Measurements from ENCODE around the gene SLC6A13.
"Not testable (repeated sequence)": the region's sequence is repeated elsewhere in the genome, so short reads cannot be mapped to it uniquely, and the experiment has no call there.

Gene SLC6A13

GRCh38 chr12:197911-198695 lies 64.5 kb downstream of the SLC6A13 start:
- DNase-seq (ENCODE audit: low spot score): no peak

GRCh38 chr12:197347-197746 lies 65.3 kb downstream of the SLC6A13 start:
- no peak for DNase-seq (ENCODE audit: low spot score)

DNA sequence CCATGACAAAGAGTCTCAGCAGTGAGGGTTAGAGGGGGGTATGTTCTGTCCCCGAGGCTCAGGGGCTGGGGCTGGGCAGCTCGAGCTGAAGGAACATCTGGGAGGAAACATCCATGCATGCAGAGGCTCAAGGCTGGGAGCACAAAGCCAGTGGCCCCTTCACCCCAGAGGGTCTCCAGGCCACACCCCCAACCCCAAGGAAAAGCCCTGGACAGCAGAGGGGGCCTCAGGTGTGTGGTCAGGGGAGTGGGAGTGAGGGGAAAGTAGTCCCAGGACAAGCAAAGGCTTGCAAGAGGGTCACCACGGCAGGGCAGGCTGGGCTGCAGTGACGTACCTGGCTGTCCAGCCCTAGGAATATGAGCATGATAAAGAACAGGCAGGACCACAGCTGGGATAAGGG lies 66.2 kb downstream of the SLC6A13 start:
- DNase-seq (ENCODE audit: low spot score): no peak

DNA sequence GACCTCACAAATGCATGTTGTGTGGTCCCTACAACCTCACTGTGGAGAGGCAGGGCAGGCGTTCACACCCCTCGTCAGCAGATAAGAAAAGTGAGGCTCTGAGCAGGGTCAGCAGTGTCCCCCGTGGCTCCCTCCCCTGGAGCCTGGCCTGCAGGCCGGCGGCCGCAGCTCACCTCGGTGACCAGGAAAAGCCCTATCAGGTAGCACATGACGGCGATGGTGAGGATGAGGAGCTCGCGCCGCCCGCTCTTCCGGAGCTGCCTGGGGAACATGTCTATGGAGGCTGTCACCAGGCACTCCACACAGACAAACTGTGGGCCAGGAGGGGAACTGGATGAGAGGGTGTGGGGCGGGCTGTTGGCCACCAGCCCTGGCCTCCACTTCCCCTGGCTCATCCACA lies 66.7 kb downstream of the SLC6A13 start:
- DNase-seq (ENCODE audit: low spot score): no peak

DNA sequence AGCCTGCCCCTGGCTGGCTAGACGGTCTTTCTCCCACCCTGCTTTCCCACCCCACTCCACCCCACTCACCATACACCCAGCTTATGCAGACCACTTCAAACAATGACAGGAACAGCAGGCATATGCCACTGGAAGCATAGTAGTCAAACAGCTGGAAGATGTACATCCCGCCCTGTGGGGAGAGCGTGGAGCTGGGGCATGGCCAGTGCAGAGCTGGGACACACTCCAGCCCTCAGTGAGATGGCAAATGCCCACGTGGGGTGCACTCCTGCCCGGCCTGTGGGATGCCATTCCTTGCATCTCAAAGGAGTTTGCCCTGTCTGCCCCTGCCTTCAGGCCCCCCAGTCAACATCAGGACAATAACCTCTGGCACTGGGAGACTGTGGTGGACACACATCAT lies 67.5 kb downstream of the SLC6A13 start:
- no peak for DNase-seq (ENCODE audit: low spot score)

GRCh38 chr12:194276-194675 lies 68.4 kb downstream of the SLC6A13 start:
- DNase-seq (ENCODE audit: low spot score): no peak

DNA sequence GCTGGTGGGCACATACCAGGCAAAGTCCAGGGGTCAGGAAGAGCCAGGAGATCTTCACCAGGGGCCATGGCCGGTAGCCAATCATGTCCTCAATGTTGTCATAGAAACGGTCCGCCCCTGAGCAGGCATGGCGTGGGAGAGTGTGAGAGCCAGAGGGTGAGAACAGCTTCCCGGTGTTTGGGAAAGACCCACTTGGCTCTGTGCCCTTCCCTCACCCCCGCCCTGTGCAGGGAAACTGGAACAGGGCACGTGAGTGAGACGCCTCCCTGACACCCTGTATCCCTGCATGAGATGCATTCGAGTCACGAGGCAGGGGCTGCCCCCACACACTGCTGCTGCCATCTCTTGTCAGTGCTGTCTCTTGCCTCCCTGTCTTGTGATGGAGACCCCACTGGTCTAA lies 69.4 kb downstream of the SLC6A13 start:
- no peak for DNase-seq (ENCODE audit: low spot score)

GRCh38 chr12:191541-191940 lies 71.1 kb downstream of the SLC6A13 start:
- no peak for DNase-seq (ENCODE audit: low spot score)

GRCh38 chr12:190881-191280 lies 71.8 kb downstream of the SLC6A13 start:
- DNase-seq (ENCODE audit: low spot score): no peak

DNA sequence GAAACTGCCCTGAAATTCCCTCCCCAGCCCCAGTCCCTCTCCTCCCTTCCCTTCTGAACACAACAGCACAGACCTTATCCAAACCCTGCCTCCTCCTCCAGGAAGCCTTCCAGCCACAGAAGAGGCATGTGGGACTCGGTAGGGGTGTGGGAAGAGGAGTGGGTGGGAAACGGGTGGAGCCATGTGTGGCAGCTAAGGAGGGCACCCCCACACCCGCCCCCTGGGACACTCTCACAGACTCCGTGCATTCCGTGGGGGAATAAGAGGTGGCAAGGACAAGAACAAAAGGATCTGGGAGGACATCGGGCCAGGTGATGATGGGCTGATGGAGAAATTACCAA lies 73.0 kb downstream of the SLC6A13 start:
- no peak for DNase-seq (ENCODE audit: low spot score)

- peak; percentile 21 for DNase-seq (ENCODE audit: low spot score)
These were observed 73.6 kb downstream of the SLC6A13 start for GRCh38 chr12:188910-189621.

GRCh38 chr12:187986-188909 lies 74.4 kb downstream of the SLC6A13 start:
- DNase-seq (ENCODE audit: low spot score): not testable (repeated sequence)

- no peak for DNase-seq (ENCODE audit: low spot score)
These were observed 76.5 kb downstream of the SLC6A13 start for GRCh38 chr12:186006-186625.

- no peak for DNase-seq (ENCODE audit: low spot score)
These were observed 77.1 kb downstream of the SLC6A13 start for GRCh38 chr12:185576-185955.

DNA sequence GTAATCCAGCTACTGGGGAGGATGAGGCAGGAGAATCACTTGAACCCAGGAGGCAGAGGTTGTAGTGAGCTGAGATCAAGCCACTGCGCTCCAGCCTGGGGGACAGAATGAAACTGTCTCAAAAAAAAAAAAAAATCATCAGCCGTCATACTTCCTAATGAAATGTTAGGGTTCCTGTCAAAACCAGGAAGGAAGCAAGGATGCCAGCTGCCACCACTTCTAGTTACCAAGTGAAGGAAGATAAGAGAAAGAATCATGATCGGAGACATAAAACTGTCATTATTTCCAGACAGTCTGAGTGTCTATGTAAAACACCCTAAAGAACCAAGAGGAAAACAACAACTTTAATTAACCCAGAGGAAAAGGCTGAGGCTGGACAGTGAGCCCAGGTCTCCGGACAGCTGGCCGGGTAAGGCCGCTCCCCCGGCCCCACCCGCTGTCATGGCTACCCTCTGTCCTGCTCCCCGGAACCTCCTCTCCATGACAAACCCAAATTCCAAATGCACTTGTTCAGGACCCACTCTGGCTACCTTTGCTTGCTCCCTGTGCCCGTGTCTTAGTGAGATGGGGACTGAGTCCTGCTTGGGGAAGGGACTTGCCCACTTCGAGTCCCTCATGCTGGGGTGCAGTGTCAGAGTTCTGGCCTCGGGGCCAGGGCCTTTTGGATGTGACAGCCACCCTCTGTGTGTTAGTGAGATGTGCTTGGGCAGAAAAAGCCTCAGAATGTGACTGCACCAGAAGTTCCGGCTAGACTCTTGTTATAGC lies 77.6 kb downstream of the SLC6A13 start:
- no peak for DNase-seq (ENCODE audit: low spot score)

DNA sequence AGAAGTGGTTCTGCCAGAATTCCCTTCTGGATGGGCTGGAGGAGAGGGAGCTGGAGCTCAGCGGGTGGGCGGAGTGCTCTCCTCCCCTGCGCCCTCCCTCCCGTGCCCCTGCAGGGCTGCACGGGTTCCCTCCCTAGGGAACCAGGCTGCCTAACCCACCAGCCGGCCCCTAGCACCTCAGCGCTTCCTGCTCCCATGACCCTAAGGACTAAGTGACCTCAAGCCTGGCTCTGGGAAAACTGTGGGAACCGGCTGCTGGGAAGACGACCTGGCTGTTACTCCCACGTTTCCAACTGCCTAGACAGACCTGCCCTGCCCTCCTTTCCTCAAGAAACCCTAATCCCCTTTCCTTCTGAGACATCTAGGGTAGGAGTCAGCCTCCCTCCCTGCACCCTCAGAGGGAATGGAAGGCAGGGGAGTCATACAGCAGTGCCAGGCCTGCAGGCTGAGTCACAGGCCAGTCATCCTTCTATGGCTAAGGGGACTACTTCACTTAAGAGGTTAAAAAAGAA lies 80.2 kb downstream of the SLC6A13 start:
- DNase-seq (ENCODE audit: low spot score): no peak

- no peak for DNase-seq (ENCODE audit: low spot score)
These were observed 80.7 kb downstream of the SLC6A13 start for GRCh38 chr12:181921-182320.

- no peak for DNase-seq (ENCODE audit: low spot score)
These were observed 82.2 kb downstream of the SLC6A13 start for GRCh38 chr12:180445-180844.

DNA sequence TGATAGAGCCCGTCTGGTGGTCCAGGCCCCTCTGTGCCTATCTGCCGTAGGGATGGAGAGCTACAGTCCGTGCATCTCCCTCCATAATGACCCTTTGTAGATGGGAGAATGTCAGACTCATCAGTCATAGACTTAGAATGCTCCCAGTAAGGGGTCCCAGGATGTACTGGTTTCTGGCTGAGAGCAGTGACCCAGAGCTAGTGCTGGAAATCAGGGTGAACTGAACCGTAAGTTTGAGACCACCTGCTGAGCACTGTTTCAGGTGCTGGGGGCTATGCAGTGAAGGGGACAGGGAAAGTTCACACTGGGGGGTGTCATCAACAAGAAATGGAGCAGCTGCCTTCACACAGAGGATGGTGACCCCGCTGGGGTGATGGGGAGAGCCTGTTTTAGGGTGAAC lies 82.8 kb downstream of the SLC6A13 start:
- DNase-seq (ENCODE audit: low spot score): no peak

- peak; percentile 38 for DNase-seq (ENCODE audit: low spot score)
These were observed 83.3 kb downstream of the SLC6A13 start for GRCh38 chr12:179131-179884.

GRCh38 chr12:178829-179109 lies 83.9 kb downstream of the SLC6A13 start:
- DNase-seq (ENCODE audit: low spot score): no peak

Measured in hematopoietic multipotent progenitor cell treated with erythropoietin and hydrocortisone succinate and interleukin-3 and kit ligand, for 17 days (in vitro differentiated cells).